HepG2 (cell line): ENCODE measurements around the gene GTF3C5. TPM values are rescaled to one million over a fixed set of nuclear protein-coding genes. Genes with fewer than 3 reads are reported as not detected.

Source experiments
- ELF1 ChIP-seq: sonication (generic); formaldehyde crosslinking; IDR thresholded peaks from 2 replicates; pipeline ENCODE4 v1.4.0; 2020; ENCODE audit warnings: missing genetic modification reagents
- FOXA3 ChIP-seq: IDR thresholded peaks from 2 replicates; pipeline ENCODE4 v1.6.1; 2016; ENCODE audit warnings: missing genetic modification reagents, missing compliant biosample characterization
- FOXK2 ChIP-seq: fragments of 450-650 bp; IDR thresholded peaks from 2 replicates; pipeline ENCODE4 v1.6.1; 2016
- FOXP1 ChIP-seq, 2 experiments: fragments of 450-650 bp in 1 of 2; IDR thresholded peaks; 2 replicates each; pipeline ENCODE4 v1.6.1; 2017 to 2018; ENCODE audit warnings: antibody characterized with exemption in 1 of 2
- GATAD1 ChIP-seq: IDR thresholded peaks from 2 replicates; pipeline ENCODE4 v1.6.1; 2016; ENCODE audit warnings: missing genetic modification reagents, missing compliant biosample characterization
- JUND ChIP-seq: sonication (generic); formaldehyde crosslinking; IDR thresholded peaks from 2 replicates; pipeline ENCODE4 v1.8.0; 2022; ENCODE audit warnings: mild to moderate bottlenecking, missing genetic modification reagents
- RFX3 ChIP-seq: IDR thresholded peaks from 2 replicates; pipeline ENCODE4 v1.6.1; 2016; ENCODE audit warnings: missing biosample characterization, missing genetic modification reagents
- SALL1 ChIP-seq: sonication (generic); formaldehyde crosslinking; IDR thresholded peaks from 2 replicates; pipeline ENCODE4 v1.8.0; 2022; ENCODE audit warnings: mild to moderate bottlenecking, missing genetic modification reagents
- SMAD9 ChIP-seq: sonication (generic); formaldehyde crosslinking; IDR thresholded peaks from 2 replicates; pipeline ENCODE4 v1.5.1; 2020; ENCODE audit warnings: mild to moderate bottlenecking, missing genetic modification reagents
- SNAPC2 ChIP-seq: sonication (generic); formaldehyde crosslinking; IDR thresholded peaks from 2 replicates; pipeline ENCODE4 v1.8.1; 2022; ENCODE audit warnings: mild to moderate bottlenecking, missing genetic modification reagents
- SOX5 ChIP-seq: IDR thresholded peaks from 2 replicates; pipeline ENCODE4 v1.6.1; 2016; ENCODE audit warnings: borderline replicate concordance
- ZBTB7A ChIP-seq: sonication (generic); formaldehyde crosslinking; IDR thresholded peaks from 2 replicates; pipeline ENCODE4 v1.8.0; 2022; ENCODE audit warnings: mild to moderate bottlenecking, missing genetic modification reagents
- ZFP1 ChIP-seq: IDR thresholded peaks from 2 replicates; pipeline ENCODE4 v1.6.1; 2016
- ZKSCAN1 ChIP-seq: fragments of 150-350 bp; IDR thresholded peaks from 2 replicates; pipeline ENCODE4 v1.6.1; 2014; ENCODE audit warnings: low read length
- ZNF224 ChIP-seq: sonication (generic); formaldehyde crosslinking; IDR thresholded peaks from 2 replicates; pipeline ENCODE4 v1.5.0; 2020; ENCODE audit warnings: mild to moderate bottlenecking, missing genetic modification reagents
- ZNF451 ChIP-seq: sonication (generic); formaldehyde crosslinking; IDR thresholded peaks from 2 replicates; pipeline ENCODE4 v1.5.0; 2020; ENCODE audit warnings: mild to moderate bottlenecking, missing genetic modification reagents
- ZNF460 ChIP-seq: sonication (generic); formaldehyde crosslinking; IDR thresholded peaks from 2 replicates; pipeline ENCODE4 v1.5.1; 2020; ENCODE audit warnings: missing genetic modification reagents, mild to moderate bottlenecking, borderline replicate concordance
- polyA plus RNA-seq, 8 experiments: library from polyadenylated mRNA; depleted of rRNA in 3 of 8; stranded (reverse) in 7 of 8; unstranded in 1 of 8; fragments of >200 nt; fragmentation: Illumina TruSeq in 4 of 8; extraction: Trizol in 4 of 8; gene quantifications; 2 replicates each; pipeline versions ENCODE4 v1.2.1 to v1.2.3, GENCODE V29; 2011 to 2016; ENCODE audit warnings: low read depth in 4 of 8, missing spikeins in 1 of 8, mixed read lengths in 1 of 8; ENCODE audit not compliant: insufficient read depth in 1 of 8
- total RNA-seq, 5 experiments: library from RNA; depleted of rRNA; stranded (reverse); fragments of >200 nt; fragmentation: Illumina TruSeq; extraction: Trizol; gene quantifications; 2 replicates each; pipeline ENCODE4 v1.2.3, GENCODE V29; 2016; ENCODE audit warnings: low read depth in 1 of 5
- TF ChIP-seq, protein P1 (sequence below): sonication (generic); formaldehyde crosslinking; IDR thresholded peaks from 2 replicates; pipeline ENCODE4 v1.4.0; 2020; ENCODE audit warnings: missing genetic modification reagents
- TF ChIP-seq, protein P2 (sequence below): sonication (generic); formaldehyde crosslinking; IDR thresholded peaks from 2 replicates; pipeline ENCODE4 v1.5.1; 2020; ENCODE audit warnings: mild to moderate bottlenecking, missing genetic modification reagents, borderline replicate concordance
- TF ChIP-seq, protein P3 (sequence below): sonication (generic); formaldehyde crosslinking; IDR thresholded peaks from 2 replicates; pipeline ENCODE4 v1.4.0; 2020; ENCODE audit warnings: missing genetic modification reagents
- TF ChIP-seq, protein P4 (sequence below): sonication (generic); formaldehyde crosslinking; IDR thresholded peaks from 2 replicates; pipeline ENCODE4 v1.4.0; 2020; ENCODE audit warnings: missing genetic modification reagents
- TF ChIP-seq, protein P5 (sequence below): sonication (generic); formaldehyde crosslinking; IDR thresholded peaks from 2 replicates; pipeline ENCODE4 v1.4.0; 2020; ENCODE audit warnings: mild to moderate bottlenecking, low read depth, missing genetic modification reagents
- TF ChIP-seq, protein P6 (sequence below): sonication (generic); formaldehyde crosslinking; IDR thresholded peaks from 2 replicates; pipeline ENCODE4 v1.8.0; 2022; ENCODE audit warnings: missing genetic modification reagents, mild to moderate bottlenecking, inconsistent platforms, borderline replicate concordance
- TF ChIP-seq, protein P7 (sequence below): IDR thresholded peaks from 2 replicates; pipeline ENCODE4 v1.6.1; 2016; ENCODE audit warnings: missing genetic modification reagents, missing compliant biosample characterization

GTF3C5 gene
- total and polyA plus RNA-seq, 2 of the 13 experiments (the other 11 are each of a cell fraction or from before 2014, with no cell fraction given), result 66.9 to 92.6 TPM

DNA sequence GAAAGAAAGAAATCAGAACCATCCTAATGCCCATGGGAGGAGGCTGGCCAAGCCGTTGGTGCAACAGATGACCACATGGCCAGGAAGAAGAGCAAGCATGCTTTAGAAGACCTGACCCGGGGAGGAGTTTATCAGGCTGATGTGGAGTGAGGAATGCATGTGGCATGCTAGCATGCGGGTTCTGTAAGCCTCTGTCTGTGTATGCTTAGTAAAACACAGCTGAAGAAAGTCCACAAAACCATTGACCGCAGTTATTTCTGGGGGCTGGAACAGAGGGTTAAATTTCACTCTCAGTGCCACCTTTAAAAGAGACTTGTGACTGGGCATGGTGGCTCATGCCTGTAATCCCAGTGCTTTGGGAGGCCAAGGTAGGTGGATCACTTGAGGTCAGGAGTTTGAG lies 33.2 kb upstream of the GTF3C5 start (continued):
- TF ChIP-seq, protein P1, sequence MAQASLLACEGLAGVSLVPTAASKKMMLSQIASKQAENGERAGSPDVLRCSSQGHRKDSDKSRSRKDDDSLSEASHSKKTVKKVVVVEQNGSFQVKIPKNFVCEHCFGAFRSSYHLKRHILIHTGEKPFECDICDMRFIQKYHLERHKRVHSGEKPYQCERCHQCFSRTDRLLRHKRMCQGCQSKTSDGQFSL (CRISPR knock-in tag), result no peak
- TF ChIP-seq FOXK2 (0 out of 2 replicates have a peak, but pooled peaks have one; percentile 31), GATAD1 (CRISPR knock-in tag) (no peak), ZNF224 (CRISPR knock-in tag) (no peak), SOX5 (0 out of 2 replicates have a peak, but pooled peaks have one; percentile 32), SNAPC2 (CRISPR knock-in tag) (no peak), ZBTB7A (CRISPR knock-in tag) (no peak), FOXP1 (IDR thresholded peaks at IDR 0.05) (no peak), FOXP1 (CRISPR knock-in tag; IDR thresholded peaks at IDR 0.05) (0 out of 2 replicates have a peak, but pooled peaks have one; percentile 24), ZKSCAN1 (no peak), FOXA3 (CRISPR knock-in tag) (peak; percentile 67), SMAD9 (no peak), SALL1 (CRISPR knock-in tag) (peak; percentile 30; the same call in 1 of the 2 replicates), ZFP1 (CRISPR knock-in tag) (no peak), ZNF460 (CRISPR knock-in tag) (peak; percentile 23; the same call in 1 of the 2 replicates), RFX3 (no peak), ELF1 (no peak), ZNF451 (CRISPR knock-in tag) (no peak), JUND (CRISPR knock-in tag) (no peak)
- TF ChIP-seq, protein P2, sequence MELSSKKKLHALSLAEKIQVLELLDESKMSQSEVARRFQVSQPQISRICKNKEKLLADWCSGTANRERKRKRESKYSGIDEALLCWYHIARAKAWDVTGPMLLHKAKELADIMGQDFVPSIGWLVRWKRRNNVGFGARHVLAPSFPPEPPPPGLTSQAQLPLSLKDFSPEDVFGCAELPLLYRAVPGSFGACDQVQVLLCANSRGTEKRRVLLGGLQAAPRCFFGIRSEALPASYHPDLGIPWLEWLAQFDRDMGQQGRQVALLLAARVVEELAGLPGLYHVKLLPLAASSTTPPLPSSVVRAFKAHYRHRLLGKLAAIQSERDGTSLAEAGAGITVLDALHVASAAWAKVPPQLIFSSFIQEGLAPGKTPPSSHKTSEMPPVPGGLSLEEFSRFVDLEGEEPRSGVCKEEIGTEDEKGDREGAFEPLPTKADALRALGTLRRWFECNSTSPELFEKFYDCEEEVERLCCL (CRISPR knock-in tag), result no peak
- TF ChIP-seq, protein P3, sequence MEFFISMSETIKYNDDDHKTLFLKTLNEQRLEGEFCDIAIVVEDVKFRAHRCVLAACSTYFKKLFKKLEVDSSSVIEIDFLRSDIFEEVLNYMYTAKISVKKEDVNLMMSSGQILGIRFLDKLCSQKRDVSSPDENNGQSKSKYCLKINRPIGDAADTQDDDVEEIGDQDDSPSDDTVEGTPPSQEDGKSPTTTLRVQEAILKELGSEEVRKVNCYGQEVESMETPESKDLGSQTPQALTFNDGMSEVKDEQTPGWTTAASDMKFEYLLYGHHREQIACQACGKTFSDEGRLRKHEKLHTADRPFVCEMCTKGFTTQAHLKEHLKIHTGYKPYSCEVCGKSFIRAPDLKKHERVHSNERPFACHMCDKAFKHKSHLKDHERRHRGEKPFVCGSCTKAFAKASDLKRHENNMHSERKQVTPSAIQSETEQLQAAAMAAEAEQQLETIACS (CRISPR knock-in tag), result no peak
- TF ChIP-seq, protein P4, sequence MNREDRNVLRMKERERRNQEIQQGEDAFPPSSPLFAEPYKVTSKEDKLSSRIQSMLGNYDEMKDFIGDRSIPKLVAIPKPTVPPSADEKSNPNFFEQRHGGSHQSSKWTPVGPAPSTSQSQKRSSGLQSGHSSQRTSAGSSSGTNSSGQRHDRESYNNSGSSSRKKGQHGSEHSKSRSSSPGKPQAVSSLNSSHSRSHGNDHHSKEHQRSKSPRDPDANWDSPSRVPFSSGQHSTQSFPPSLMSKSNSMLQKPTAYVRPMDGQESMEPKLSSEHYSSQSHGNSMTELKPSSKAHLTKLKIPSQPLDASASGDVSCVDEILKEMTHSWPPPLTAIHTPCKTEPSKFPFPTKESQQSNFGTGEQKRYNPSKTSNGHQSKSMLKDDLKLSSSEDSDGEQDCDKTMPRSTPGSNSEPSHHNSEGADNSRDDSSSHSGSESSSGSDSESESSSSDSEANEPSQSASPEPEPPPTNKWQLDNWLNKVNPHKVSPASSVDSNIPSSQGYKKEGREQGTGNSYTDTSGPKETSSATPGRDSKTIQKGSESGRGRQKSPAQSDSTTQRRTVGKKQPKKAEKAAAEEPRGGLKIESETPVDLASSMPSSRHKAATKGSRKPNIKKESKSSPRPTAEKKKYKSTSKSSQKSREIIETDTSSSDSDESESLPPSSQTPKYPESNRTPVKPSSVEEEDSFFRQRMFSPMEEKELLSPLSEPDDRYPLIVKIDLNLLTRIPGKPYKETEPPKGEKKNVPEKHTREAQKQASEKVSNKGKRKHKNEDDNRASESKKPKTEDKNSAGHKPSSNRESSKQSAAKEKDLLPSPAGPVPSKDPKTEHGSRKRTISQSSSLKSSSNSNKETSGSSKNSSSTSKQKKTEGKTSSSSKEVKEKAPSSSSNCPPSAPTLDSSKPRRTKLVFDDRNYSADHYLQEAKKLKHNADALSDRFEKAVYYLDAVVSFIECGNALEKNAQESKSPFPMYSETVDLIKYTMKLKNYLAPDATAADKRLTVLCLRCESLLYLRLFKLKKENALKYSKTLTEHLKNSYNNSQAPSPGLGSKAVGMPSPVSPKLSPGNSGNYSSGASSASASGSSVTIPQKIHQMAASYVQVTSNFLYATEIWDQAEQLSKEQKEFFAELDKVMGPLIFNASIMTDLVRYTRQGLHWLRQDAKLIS (CRISPR knock-in tag), result no peak
- TF ChIP-seq, protein P5, sequence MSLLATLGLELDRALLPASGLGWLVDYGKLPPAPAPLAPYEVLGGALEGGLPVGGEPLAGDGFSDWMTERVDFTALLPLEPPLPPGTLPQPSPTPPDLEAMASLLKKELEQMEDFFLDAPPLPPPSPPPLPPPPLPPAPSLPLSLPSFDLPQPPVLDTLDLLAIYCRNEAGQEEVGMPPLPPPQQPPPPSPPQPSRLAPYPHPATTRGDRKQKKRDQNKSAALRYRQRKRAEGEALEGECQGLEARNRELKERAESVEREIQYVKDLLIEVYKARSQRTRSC, result no peak
- TF ChIP-seq, protein P6, sequence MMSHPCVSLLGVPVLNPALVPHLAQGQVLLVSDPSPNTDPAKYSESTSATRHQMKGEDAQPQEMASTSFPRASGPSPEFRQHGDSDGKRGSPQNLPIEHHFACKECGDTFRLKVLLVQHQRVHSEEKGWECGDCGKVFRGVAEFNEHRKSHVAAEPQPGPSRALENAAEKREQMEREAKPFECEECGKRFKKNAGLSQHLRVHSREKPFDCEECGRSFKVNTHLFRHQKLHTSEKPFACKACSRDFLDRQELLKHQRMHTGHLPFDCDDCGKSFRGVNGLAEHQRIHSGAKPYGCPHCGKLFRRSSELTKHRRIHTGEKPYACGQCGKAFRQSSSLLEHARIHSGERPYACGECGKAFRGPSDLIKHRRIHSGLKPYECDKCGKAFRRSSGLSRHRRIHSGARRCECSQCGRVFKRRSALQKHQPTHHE, result no peak
- TF ChIP-seq, protein P7, sequence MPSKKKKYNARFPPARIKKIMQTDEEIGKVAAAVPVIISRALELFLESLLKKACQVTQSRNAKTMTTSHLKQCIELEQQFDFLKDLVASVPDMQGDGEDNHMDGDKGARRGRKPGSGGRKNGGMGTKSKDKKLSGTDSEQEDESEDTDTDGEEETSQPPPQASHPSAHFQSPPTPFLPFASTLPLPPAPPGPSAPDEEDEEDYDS, result no peak
